Measurements from ENCODE around the gene ANGEL1. TPM values are rescaled to one million over a fixed set of nuclear protein-coding genes. Genes with fewer than 3 reads are reported as not detected.
A peak's percentile ranks its signal among the peaks of the same experiment; 100 is the strongest.

The ANGEL1 gene
- polyA plus RNA-seq, 1 of the 3 experiments (the other 2 are of a cell fraction): 14.1 TPM

- H3K9ac ChIP-seq: no peak overlapping the region
- POLR2A ChIA-PET: no interaction called here
- H3K27me3 ChIP-seq (ENCODE audit: insufficient read depth): no peaks in the 10 kb centered on the region
- H2AFZ ChIP-seq (ENCODE audit: low read depth): no peak overlapping the region
- DNase-seq: no peak
- H3K9me3 ChIP-seq: no peaks in the 10 kb centered on the region
- H3K9me2 ChIP-seq: no peaks in the 10 kb centered on the region
- TF ChIP-seq MEF2A (IDR thresholded peaks at IDR 0.05; ENCODE audit: borderline replicate concordance, low read depth) (no peak), EP300 (IDR thresholded peaks at IDR 0.05; ENCODE audit: borderline replicate concordance in 1 of 2, low read depth in 1 of 2, low read length in 1 of 2) (no peak), MXI1 (IDR thresholded peaks at IDR 0.05; ENCODE audit: low read depth, low read length) (no peak), SIN3A (IDR thresholded peaks at IDR 0.05; ENCODE audit: borderline replicate concordance, low read depth, low read length) (no peak)
- H3K36me3 ChIP-seq (replicated peaks in 1 of 2; ENCODE audit: control insufficient read depth in 1 of 2, insufficient read depth in 2 of 2, low read length in 1 of 2): peaks cover 5 to 62% of the 10 kb centered on the region in 2 experiments
- H3K4me2 ChIP-seq: no peak overlapping the region
- H3K4me3 ChIP-seq (ENCODE audit: low read depth in 2 of 2, low read length in 1 of 2): no peak overlapping the region
- no peaks in the 10 kb centered on the region for H3F3A ChIP-seq (replicated peaks; ENCODE audit: insufficient read depth)
- H3K4me1 ChIP-seq (ENCODE audit: control insufficient read depth in 1 of 2, insufficient read depth in 2 of 2, low read depth in 1 of 2, low read length in 1 of 2): peaks cover 3 to 12% of the 10 kb centered on the region in 2 experiments; a peak in 2 of 4 replicates
- CTCF ChIA-PET: interaction anchor here (1.4 to 1.6 kb wide), 2 partner anchors 24 to 77 kb away, joined by 4 to 8 read pairs; no protein-coding TSS in a partner anchor
- H4K20me1 ChIP-seq (ENCODE audit: insufficient read depth): no peaks in the 10 kb centered on the region
- H3K79me2 ChIP-seq (ENCODE audit: insufficient read depth): no peaks in the 10 kb centered on the region
- WGBS (ENCODE audit: low lambda C conversion rate): 97% methylated on average over 2 of the region's 2 CpGs
- H3K27ac ChIP-seq (ENCODE audit: low read depth in 2 of 2, low read length in 1 of 2): no peak overlapping the region
Measured at GRCh38 chr14:76786601-76787000, 26.1 kb downstream of the ANGEL1 start.

GRCh38 chr14:76784881-76785280 lies 27.8 kb downstream of the ANGEL1 start:
- H3K27me3 ChIP-seq (ENCODE audit: insufficient read depth): no peaks in the 10 kb centered on the region
- peak; percentile 92 for DNase-seq
- peaks cover 0 to 46% of the 10 kb centered on the region in 2 experiments for H3K36me3 ChIP-seq (replicated peaks in 1 of 2; ENCODE audit: control insufficient read depth in 1 of 2, insufficient read depth in 2 of 2, low read length in 1 of 2)
- H3K79me2 ChIP-seq (ENCODE audit: insufficient read depth): no peaks in the 10 kb centered on the region
- ChIA-PET POLR2A (interaction anchor here (1.1 to 1.3 kb wide), 2 partner anchors 28 to 75 kb away, joined by 3 to 4 read pairs; partner anchors contain the start of gene ANGEL1), CTCF (interaction anchor here (0.6 to 7.7 kb wide), 32 partner anchors 8 to 434 kb away, joined by 3 to 147 read pairs (median 5); partner anchors contain the start of genes ANGEL1 and VASH1)
- no peak overlapping the region for H3K27ac ChIP-seq (ENCODE audit: low read depth in 2 of 2, low read length in 1 of 2)
- no peaks in the 10 kb centered on the region for H3K9me3 ChIP-seq
- H3K9me2 ChIP-seq: no peaks in the 10 kb centered on the region
- no peak for TF ChIP-seq ELF1 (IDR thresholded peaks at IDR 0.05)
- no peak for TF ChIP-seq TAF1 (IDR thresholded peaks at IDR 0.05; ENCODE audit: borderline replicate concordance, low read depth, low read length)
- TF ChIP-seq MXI1 (IDR thresholded peaks at IDR 0.05; ENCODE audit: low read depth, low read length): no peak
- no peak for TF ChIP-seq TEAD4 (IDR thresholded peaks at IDR 0.05; ENCODE audit: borderline replicate concordance, insufficient read depth)
- TF ChIP-seq SMC3 (IDR thresholded peaks at IDR 0.05; ENCODE audit: low read depth, low read length): peak; percentile 85
- TF ChIP-seq GABPA (IDR thresholded peaks at IDR 0.05; ENCODE audit: low read depth): no peak
- no peak for TF ChIP-seq GATA2 (CRISPR knock-in tag; IDR thresholded peaks at IDR 0.05)
- TF ChIP-seq, protein P1, sequence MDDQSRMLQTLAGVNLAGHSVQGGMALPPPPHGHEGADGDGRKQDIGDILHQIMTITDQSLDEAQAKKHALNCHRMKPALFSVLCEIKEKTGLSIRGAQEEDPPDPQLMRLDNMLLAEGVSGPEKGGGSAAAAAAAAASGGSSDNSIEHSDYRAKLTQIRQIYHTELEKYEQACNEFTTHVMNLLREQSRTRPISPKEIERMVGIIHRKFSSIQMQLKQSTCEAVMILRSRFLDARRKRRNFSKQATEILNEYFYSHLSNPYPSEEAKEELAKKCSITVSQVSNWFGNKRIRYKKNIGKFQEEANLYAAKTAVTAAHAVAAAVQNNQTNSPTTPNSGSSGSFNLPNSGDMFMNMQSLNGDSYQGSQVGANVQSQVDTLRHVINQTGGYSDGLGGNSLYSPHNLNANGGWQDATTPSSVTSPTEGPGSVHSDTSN (IDR thresholded peaks at IDR 0.05): 0 out of 2 replicates have a peak, but pooled peaks have one; percentile 25
- TF ChIP-seq, protein P2, sequence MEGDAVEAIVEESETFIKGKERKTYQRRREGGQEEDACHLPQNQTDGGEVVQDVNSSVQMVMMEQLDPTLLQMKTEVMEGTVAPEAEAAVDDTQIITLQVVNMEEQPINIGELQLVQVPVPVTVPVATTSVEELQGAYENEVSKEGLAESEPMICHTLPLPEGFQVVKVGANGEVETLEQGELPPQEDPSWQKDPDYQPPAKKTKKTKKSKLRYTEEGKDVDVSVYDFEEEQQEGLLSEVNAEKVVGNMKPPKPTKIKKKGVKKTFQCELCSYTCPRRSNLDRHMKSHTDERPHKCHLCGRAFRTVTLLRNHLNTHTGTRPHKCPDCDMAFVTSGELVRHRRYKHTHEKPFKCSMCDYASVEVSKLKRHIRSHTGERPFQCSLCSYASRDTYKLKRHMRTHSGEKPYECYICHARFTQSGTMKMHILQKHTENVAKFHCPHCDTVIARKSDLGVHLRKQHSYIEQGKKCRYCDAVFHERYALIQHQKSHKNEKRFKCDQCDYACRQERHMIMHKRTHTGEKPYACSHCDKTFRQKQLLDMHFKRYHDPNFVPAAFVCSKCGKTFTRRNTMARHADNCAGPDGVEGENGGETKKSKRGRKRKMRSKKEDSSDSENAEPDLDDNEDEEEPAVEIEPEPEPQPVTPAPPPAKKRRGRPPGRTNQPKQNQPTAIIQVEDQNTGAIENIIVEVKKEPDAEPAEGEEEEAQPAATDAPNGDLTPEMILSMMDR (IDR thresholded peaks at IDR 0.05): peak; percentile 94
- TF ChIP-seq NFIC (IDR thresholded peaks at IDR 0.05; ENCODE audit: borderline replicate concordance): no peak
- TF ChIP-seq SIN3A (IDR thresholded peaks at IDR 0.05; ENCODE audit: borderline replicate concordance, low read depth, low read length): no peak
- no peak for TF ChIP-seq NRF1 (IDR thresholded peaks at IDR 0.05; ENCODE audit: low read depth, low read length)
- peak; percentile 78 for TF ChIP-seq RAD21 (IDR thresholded peaks at IDR 0.05; ENCODE audit: low read length)
- no peak for TF ChIP-seq TCF12 (IDR thresholded peaks at IDR 0.05)
- no peak for TF ChIP-seq REST (IDR thresholded peaks at IDR 0.05; ENCODE audit: low read depth, low read length)
- peak; percentile 45; the same call in 1 of the 2 replicates for TF ChIP-seq RFX5 (IDR thresholded peaks at IDR 0.05; ENCODE audit: low read length)
- TF ChIP-seq EP300 (IDR thresholded peaks at IDR 0.05; ENCODE audit: borderline replicate concordance in 1 of 2, low read depth in 1 of 2, low read length in 1 of 2): no peak; a peak in 1 of 4 replicates
- H3F3A ChIP-seq (replicated peaks; ENCODE audit: insufficient read depth): no peaks in the 10 kb centered on the region
- H3K4me3 ChIP-seq (ENCODE audit: low read depth in 2 of 2, low read length in 1 of 2): peak overlapping the region in 1 of 2 experiments; percentile 33; a peak in 1 of 4 replicates
- H3K9ac ChIP-seq: no peak overlapping the region
- no peak overlapping the region for H3K4me2 ChIP-seq
- H3K4me1 ChIP-seq (ENCODE audit: control insufficient read depth in 1 of 2, insufficient read depth in 2 of 2, low read depth in 1 of 2, low read length in 1 of 2): peaks cover 14 to 30% of the 10 kb centered on the region in 2 experiments; a peak in 2 of 4 replicates
- H4K20me1 ChIP-seq (ENCODE audit: insufficient read depth): no peaks in the 10 kb centered on the region
- H2AFZ ChIP-seq (ENCODE audit: low read depth): no peak overlapping the region
- WGBS (ENCODE audit: low lambda C conversion rate): 45% methylated on average over 2 of the region's 2 CpGs

All from SK-N-SH (cell line).